Stomach (tissue), 4 donors: ENCODE data around the gene DOCK8.

Experiments
- EP300 ChIP-seq: sonication (generic); formaldehyde crosslinking; IDR thresholded peaks from one replicate; pipeline ENCODE4 v1.6.1; 2017; ENCODE audit warnings: antibody characterized with exemption
- POLR2A ChIP-seq, 4 donors: fragments of 450-650 bp; IDR thresholded peaks; one replicate each; pipeline ENCODE4 v1.6.1; 2016; ENCODE audit warnings: antibody characterized with exemption in 4 of 4, control low read depth in 2 of 4, mild to moderate bottlenecking in 1 of 4, moderate library complexity in 1 of 4
- POLR2AphosphoS5 ChIP-seq, 3 donors: sonication (generic); formaldehyde crosslinking; IDR thresholded peaks; one replicate each; pipeline ENCODE4 v1.6.1; 2016; ENCODE audit warnings: antibody characterized with exemption in 3 of 3
- TF ChIP-seq, protein P1 (sequence below), 7 experiments: fragments of 450-650 bp in 4 of 7; fragments of 200-600 bp in 3 of 7; sonication (generic) in 3 of 7; IDR thresholded peaks; one replicate each; pipeline ENCODE4 v1.5.1; 2016 to 2019; ENCODE audit warnings: antibody characterized with exemption in 7 of 7, control low read depth in 2 of 7, mild to moderate bottlenecking in 1 of 7

DNA sequence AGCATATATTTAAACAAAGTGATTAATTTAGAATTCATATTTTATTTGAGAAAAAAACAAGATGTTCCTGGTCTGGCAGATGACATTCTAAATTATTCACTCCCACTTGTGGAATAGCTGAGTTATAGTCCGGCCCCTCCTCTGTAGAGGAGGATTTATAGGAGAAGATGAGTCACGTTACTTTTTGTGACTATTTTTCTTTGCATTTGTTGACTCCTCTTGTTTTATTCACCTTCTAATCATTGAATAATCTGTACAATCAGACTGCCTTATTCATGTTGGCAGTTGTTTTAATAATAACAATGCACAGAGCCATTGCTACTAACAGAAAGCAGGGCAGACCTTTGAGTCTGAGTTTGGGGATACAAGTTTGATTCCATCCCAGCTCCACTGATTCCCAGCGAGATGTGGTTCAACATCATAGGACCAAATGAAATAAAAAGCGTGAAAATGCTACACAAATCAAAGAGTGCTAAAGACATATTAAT is 23.2 kb downstream of the DOCK8 start:
- TF ChIP-seq, protein P1, sequence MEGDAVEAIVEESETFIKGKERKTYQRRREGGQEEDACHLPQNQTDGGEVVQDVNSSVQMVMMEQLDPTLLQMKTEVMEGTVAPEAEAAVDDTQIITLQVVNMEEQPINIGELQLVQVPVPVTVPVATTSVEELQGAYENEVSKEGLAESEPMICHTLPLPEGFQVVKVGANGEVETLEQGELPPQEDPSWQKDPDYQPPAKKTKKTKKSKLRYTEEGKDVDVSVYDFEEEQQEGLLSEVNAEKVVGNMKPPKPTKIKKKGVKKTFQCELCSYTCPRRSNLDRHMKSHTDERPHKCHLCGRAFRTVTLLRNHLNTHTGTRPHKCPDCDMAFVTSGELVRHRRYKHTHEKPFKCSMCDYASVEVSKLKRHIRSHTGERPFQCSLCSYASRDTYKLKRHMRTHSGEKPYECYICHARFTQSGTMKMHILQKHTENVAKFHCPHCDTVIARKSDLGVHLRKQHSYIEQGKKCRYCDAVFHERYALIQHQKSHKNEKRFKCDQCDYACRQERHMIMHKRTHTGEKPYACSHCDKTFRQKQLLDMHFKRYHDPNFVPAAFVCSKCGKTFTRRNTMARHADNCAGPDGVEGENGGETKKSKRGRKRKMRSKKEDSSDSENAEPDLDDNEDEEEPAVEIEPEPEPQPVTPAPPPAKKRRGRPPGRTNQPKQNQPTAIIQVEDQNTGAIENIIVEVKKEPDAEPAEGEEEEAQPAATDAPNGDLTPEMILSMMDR (IDR thresholded peaks at IDR 0.05): no peak
- TF ChIP-seq POLR2A (IDR thresholded peaks at IDR 0.05) (no peak), POLR2AphosphoS5 (IDR thresholded peaks at IDR 0.05) (no peak), EP300 (no peak)
